Aorta (tissue), 5 donors: ENCODE measurements around the gene PUM2. TPM values are rescaled to one million over a fixed set of nuclear protein-coding genes. Genes with fewer than 3 reads are reported as not detected.

Source experiments
- ATAC-seq: fragments of 200-7000 bp; cut with Tn5 transposase; one replicate; pipeline ENCODE4 v1.9.1; 2022; ENCODE audit warnings: moderate library complexity; ENCODE audit not compliant: low FRiP score
- DNase-seq, 2 donors: peaks; one replicate each; pipeline ENCODE4 v3.0.0-alpha.2; 2020
- H3K27ac ChIP-seq, 2 donors: one replicate each; pipeline ENCODE4 v1.5.1; 2013; ENCODE audit warnings: low read length in 2 of 2, mild to moderate bottlenecking in 2 of 2, moderate library complexity in 2 of 2, control low read depth in 1 of 2, inconsistent platforms in 1 of 2, low read depth in 1 of 2
- H3K27me3 ChIP-seq, 2 donors: one replicate each; pipeline ENCODE4 v1.6.1; 2013; ENCODE audit warnings: control low read depth in 1 of 2, low read length in 1 of 2, mild to moderate bottlenecking in 1 of 2, moderate library complexity in 1 of 2; ENCODE audit not compliant: insufficient read depth in 2 of 2, control insufficient read depth in 1 of 2
- H3K36me3 ChIP-seq, 2 donors: one replicate each; pipeline ENCODE4 v1.6.1; 2013; ENCODE audit warnings: control low read depth in 1 of 2, low read length in 1 of 2, mild to moderate bottlenecking in 1 of 2; ENCODE audit not compliant: insufficient read depth in 2 of 2, control insufficient read depth in 1 of 2
- H3K4me1 ChIP-seq, 2 donors: one replicate each; pipeline ENCODE4 v1.6.1; 2013; ENCODE audit warnings: low read length in 2 of 2, control low read depth in 1 of 2, mild to moderate bottlenecking in 1 of 2, moderate library complexity in 1 of 2; ENCODE audit not compliant: insufficient read depth in 2 of 2, control insufficient read depth in 1 of 2
- H3K4me3 ChIP-seq, 2 donors: one replicate each; pipeline ENCODE4 v1.5.1; 2013; ENCODE audit warnings: low read length in 2 of 2, control low read depth in 1 of 2, mild to moderate bottlenecking in 1 of 2
- H3K9me3 ChIP-seq: one replicate; pipeline ENCODE4 v1.6.1; 2013; ENCODE audit warnings: mild to moderate bottlenecking, low read length; ENCODE audit not compliant: control insufficient read depth
- WGBS, 2 donors: extraction: QIAGEN DNeasy Blood & Tissue Kit; methylation state at CpG; one replicate each; pipeline ENCODE4 v1.1.7; 2013; 5-methylcytosine and 5-hydroxymethylcytosine counted together
- intact Hi-C, 2 donors: fragments of 100-400 bp; cut with DNase I; formaldehyde crosslinking; loops; one replicate each; pipeline versions ENCODE4 v1.14.2 to v1.15.0; 2022
- polyA plus RNA-seq, 2 donors: library from polyadenylated mRNA; stranded (reverse); fragments of 200-250 nt; gene quantifications; one replicate each; pipeline ENCODE4 v1.2.3, GENCODE V29; 2013
- total RNA-seq, 2 donors: library from RNA; stranded (reverse); fragmentation: NEBNext Ultra II Directional; extraction: Animal tissue kit (Norgen Biotek cat#: 25700); gene quantifications; one replicate each; pipeline ENCODE4 v1.2.1, GENCODE V29; 2021
- donor health status: healthy with polysubstance abuse.
- donor health status: Bipolar disorder and iron deficiency.
- donor health status: DM: no; HTN: no; CAD: no.
- donor health status: DM: no; HTN: no; CAD: no.
- donor health status: DM: yes; HTN: yes; CAD: no.

PUM2 gene
- total and polyA plus RNA-seq, 4 donors = 21.3 to 104 (median 57.2) TPM

DNA sequence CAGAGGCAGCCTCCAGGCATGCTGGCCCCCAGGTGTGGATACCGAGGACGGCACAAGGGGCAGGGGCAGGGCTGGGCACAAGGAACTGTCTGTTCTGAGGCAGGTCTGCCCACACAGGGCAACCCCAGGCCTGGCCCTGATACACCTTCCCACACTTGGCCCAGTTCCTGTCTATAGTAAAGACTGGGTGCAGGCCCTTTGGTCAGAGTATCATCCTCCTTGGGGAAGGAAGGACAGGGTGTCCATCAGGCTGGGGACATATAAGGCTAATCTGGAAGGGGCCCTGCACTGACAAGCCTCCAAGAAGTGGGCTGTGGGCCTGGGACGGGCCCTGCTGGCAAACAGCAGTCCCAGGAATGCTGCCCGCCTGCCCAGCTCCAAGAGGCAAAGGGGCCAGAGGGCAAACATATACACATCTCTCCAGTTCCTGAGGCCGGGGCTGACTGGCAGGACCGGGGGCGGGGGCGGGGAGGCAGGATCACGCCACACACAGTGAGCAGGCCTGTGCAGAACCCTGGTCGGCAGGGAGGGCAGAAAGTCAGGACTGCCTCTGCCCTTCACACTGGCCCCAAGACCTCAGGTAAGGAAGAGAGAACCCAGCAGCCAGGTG, 144.6 kb downstream of the PUM2 start:
- Histone ChIP-seq H3K27me3 (no peaks in the 10 kb centered on the region), H3K36me3 (no peaks in the 10 kb centered on the region), H3K4me3 (no peak overlapping the region), H3K4me1 (no peaks in the 10 kb centered on the region), H3K27ac (no peak overlapping the region), H3K9me3 (no peaks in the 10 kb centered on the region)
- 63 to 65% methylated on average over 10 of the region's 10 CpGs for WGBS, 2 donors
- intact Hi-C loops = no loop called here
- no peak for DNase-seq
- ATAC-seq = no peak

GRCh38 chr2:20205069-20205468, 145.6 kb downstream of the PUM2 start:
- Histone ChIP-seq H3K9me3 (no peaks in the 10 kb centered on the region), H3K36me3 (no peaks in the 10 kb centered on the region), H3K27ac (no peak overlapping the region), H3K27me3 (no peaks in the 10 kb centered on the region), H3K4me1 (no peaks in the 10 kb centered on the region), H3K4me3 (no peak overlapping the region)
- ATAC-seq (no peak), DNase-seq (no peak)
- WGBS, 2 donors = 94 to 97% methylated on average over 7 of the region's 7 CpGs
- intact Hi-C loops = no loop called here

DNA sequence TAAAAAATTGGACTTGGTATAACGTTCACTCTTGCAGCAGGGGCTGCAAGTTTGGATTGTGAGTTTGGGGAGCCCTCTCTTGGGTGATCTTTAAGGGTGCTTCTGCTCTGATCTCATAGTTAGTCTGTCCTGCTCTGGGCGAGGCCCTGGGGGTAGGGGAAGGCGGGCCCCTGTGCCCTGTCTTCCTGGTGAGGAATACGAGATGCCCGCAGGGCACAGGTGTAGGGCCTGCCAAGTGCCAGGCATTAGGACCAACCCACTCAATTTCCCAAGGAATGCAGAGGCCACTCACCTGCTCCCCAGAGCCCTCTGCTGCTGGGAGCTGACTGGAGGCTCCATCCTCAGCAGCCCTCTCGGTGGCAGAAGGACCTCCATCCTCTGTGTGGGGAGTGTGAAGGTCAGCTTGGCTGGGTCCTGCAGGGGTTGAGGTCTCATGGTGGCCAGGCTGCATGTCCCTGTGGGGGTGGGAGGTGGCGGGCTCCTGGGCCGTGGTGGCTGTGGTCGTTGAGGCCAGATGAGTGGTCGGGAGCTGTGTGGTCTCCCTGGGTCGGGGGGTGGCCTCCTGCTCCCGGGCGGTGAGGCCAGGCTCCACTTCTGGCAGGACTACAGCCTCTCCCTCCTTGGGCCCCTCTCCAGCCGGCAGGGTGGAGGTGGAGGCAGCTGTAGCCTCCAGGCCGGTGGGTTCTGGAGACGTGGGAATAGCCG, 147.0 kb downstream of the PUM2 start:
- H3K4me3 ChIP-seq = no peak overlapping the region
- H3K27ac ChIP-seq = no peak overlapping the region
- no peaks in the 10 kb centered on the region for H3K36me3 ChIP-seq
- DNase-seq = no peak
- no peaks in the 10 kb centered on the region for H3K4me1 ChIP-seq
- 90% methylated on average over 16 to 17 of the region's 17 CpGs for WGBS, 2 donors
- ATAC-seq = no peak
- H3K27me3 ChIP-seq = no peaks in the 10 kb centered on the region
- no peaks in the 10 kb centered on the region for H3K9me3 ChIP-seq
- intact Hi-C loops = no loop called here

- H3K27me3 ChIP-seq = no peaks in the 10 kb centered on the region
- no peak overlapping the region for H3K4me3 ChIP-seq
- H3K4me1 ChIP-seq = no peaks in the 10 kb centered on the region
- H3K9me3 ChIP-seq = no peaks in the 10 kb centered on the region
- WGBS, 2 donors = 96 to 98% methylated on average over 10 of the region's 10 CpGs
- intact Hi-C loops = no loop called here
- no peak overlapping the region for H3K27ac ChIP-seq
- no peak for DNase-seq
- no peak for ATAC-seq
- no peaks in the 10 kb centered on the region for H3K36me3 ChIP-seq
Observed at GRCh38 chr2:20203072-20203471, 147.6 kb downstream of the PUM2 start.

GRCh38 chr2:20201671-20202070, 149.0 kb downstream of the PUM2 start:
- intact Hi-C loops = no loop called here
- DNase-seq (no peak), ATAC-seq (no peak)
- no peak overlapping the region for H3K4me3 ChIP-seq
- H3K27me3 ChIP-seq = no peaks in the 10 kb centered on the region
- H3K4me1 ChIP-seq = no peaks in the 10 kb centered on the region
- no peaks in the 10 kb centered on the region for H3K9me3 ChIP-seq
- no peaks in the 10 kb centered on the region for H3K36me3 ChIP-seq
- no peak overlapping the region for H3K27ac ChIP-seq
- WGBS, 2 donors = 93 to 95% methylated on average over 17 of the region's 17 CpGs

- Histone ChIP-seq H3K36me3 (no peaks in the 10 kb centered on the region), H3K27me3 (no peaks in the 10 kb centered on the region), H3K4me3 (no peak overlapping the region), H3K4me1 (no peaks in the 10 kb centered on the region), H3K9me3 (no peaks in the 10 kb centered on the region), H3K27ac (no peak overlapping the region)
- ATAC-seq (no peak), DNase-seq (no peak)
- 93 to 95% methylated on average over 26 of the region's 26 CpGs for WGBS, 2 donors
- intact Hi-C loops = no loop called here
Observed at GRCh38 chr2:20200697-20201555, 149.7 kb downstream of the PUM2 start.

DNA sequence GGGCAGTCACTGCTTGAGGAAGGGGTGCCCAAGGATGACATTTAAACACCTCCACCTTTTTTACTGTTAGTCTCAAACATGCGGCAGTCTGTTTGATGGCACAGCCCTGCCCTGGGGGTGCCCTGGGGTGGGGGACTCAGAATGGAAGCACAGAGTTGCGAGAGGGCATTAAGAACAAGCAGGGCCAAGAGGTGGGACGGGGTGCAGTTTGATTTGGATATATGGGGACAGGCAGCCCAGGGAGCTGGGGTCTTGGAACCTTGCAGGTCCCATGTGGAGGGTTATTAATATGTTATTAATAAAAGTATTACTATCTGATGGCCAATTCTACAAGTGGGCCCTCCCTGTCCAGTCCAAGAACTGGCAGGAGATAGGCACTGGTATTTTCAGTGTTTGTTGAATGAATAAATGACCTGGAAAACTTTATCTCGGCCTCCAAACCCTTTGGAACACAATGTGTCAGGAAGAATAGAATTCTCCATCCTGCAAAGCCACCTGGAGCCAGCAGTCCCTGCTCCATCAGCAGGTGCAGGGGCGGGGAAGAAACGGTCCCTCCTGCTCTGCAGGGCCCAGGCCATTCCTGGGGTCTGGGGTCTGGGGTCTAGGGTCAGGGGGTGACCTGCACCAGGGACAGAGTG, 150.9 kb downstream of the PUM2 start:
- Histone ChIP-seq H3K27ac (no peak overlapping the region), H3K4me3 (no peak overlapping the region), H3K9me3 (no peaks in the 10 kb centered on the region), H3K27me3 (no peaks in the 10 kb centered on the region), H3K36me3 (no peaks in the 10 kb centered on the region), H3K4me1 (no peaks in the 10 kb centered on the region)
- ATAC-seq (no peak), DNase-seq (no peak)
- 92 to 93% methylated on average over 6 of the region's 6 CpGs for WGBS, 2 donors
- intact Hi-C loops = no loop called here

DNA sequence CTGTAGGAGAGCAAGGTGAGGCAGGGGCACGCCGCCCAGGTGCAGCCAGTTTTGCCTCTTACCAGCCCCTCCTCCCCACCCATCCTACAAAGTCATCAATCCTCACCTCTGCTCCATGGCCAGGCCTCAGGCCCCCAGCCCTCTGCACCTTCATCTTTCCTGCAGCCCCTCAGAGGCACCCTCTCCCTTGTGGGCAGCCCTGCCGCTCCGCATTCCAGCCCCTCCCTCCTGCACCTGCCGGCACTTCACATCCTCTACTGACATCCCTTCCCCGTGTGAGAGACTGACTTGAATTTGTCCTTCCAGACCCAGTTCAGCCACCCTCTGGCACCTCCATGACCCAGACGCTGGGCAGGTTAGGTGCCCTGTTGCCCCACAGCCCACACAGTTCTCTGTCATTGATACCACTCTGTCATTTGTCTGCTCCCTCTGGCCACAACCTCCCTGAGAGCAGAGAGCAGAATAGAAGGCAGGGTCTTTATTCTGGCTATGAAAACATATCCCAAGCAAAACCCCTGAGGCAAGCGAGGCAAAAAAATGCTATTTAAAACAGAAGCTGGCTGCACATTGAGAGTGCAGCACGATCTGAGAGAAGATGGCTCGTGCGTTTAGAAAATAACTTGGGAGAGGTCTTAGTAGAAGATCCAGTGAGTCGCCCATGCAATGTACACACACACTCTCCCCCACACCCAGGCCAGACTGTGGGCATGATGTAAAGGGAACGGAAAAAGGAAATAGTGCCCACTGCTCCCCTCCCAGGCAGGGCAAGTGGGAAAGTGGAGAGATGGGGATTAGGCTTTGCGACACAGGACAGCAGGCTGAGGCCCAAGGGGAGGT, 151.6 kb downstream of the PUM2 start:
- WGBS, 2 donors = 90 to 91% methylated on average over 14 of the region's 14 CpGs
- intact Hi-C loops = no loop called here
- ATAC-seq = no peak

More for the DNA sequence above, 151.6 kb downstream of the PUM2 start:
- H3K4me1 ChIP-seq = no peaks in the 10 kb centered on the region
- H3K27ac ChIP-seq = no peak overlapping the region
- no peaks in the 10 kb centered on the region for H3K36me3 ChIP-seq
- H3K4me3 ChIP-seq = no peak overlapping the region
- H3K27me3 ChIP-seq = no peaks in the 10 kb centered on the region
- no peak for DNase-seq
- no peaks in the 10 kb centered on the region for H3K9me3 ChIP-seq
